Breast epithelium (tissue), 4 donors: ENCODE measurements around the gene PTPN7. TPM values are rescaled to one million over a fixed set of nuclear protein-coding genes. Genes with fewer than 3 reads are reported as not detected.
A peak's percentile ranks its signal among the peaks of the same experiment; 100 is the strongest.

Source experiments
- DNase-seq, 2 donors: peaks; one replicate each; pipeline ENCODE4 v3.0.0-alpha.2; 2019; ENCODE audit warnings: low spot score in 2 of 2
- H3K27ac ChIP-seq, 2 donors: fragments of 200-600 bp; sonication (generic) in 1 of 2; one replicate each; pipeline ENCODE4 v1.5.1; 2016 to 2019; ENCODE audit warnings: mild to moderate bottlenecking in 1 of 2
- H3K27me3 ChIP-seq, 2 donors: fragments of 200-600 bp; sonication (generic) in 1 of 2; one replicate each; pipeline versions ENCODE4 v1.5.1 to v1.6.0; 2017 to 2019; ENCODE audit warnings: control low read depth in 1 of 2, mild to moderate bottlenecking in 1 of 2
- H3K36me3 ChIP-seq: fragments of 200-600 bp; one replicate; pipeline ENCODE4 v1.5.1; 2019
- H3K4me1 ChIP-seq, 2 donors: fragments of 200-600 bp; sonication (generic); one replicate each; pipeline ENCODE4 v1.5.1; 2016 to 2019; ENCODE audit warnings: control low read depth in 1 of 2
- H3K4me3 ChIP-seq, 3 donors: fragments of 200-600 bp; sonication (generic); 1 replicate in 2 of 3; 2 replicates in 1 of 3; pipeline ENCODE4 v1.5.1; 2016 to 2019; ENCODE audit warnings: mild to moderate bottlenecking in 3 of 3, moderate library complexity in 2 of 3
- H3K9me3 ChIP-seq, 2 donors: fragments of 200-600 bp; sonication (generic) in 1 of 2; one replicate each; pipeline ENCODE4 v1.5.1; 2016 to 2019; ENCODE audit warnings: control low read depth in 1 of 2
- POLR2A ChIP-seq: fragments of 450-650 bp; IDR thresholded peaks from one replicate; pipeline ENCODE4 v1.6.1; 2016; ENCODE audit warnings: antibody characterized with exemption, mild to moderate bottlenecking, moderate library complexity
- POLR2AphosphoS5 ChIP-seq, 3 donors: sonication (generic); formaldehyde crosslinking; IDR thresholded peaks; one replicate each; pipeline ENCODE4 v1.6.1; 2017; ENCODE audit warnings: antibody characterized with exemption in 3 of 3
- intact Hi-C: fragments of 100-400 bp; cut with DNase I; formaldehyde crosslinking; loops from one replicate; pipeline ENCODE4 v1.15.1; 2023; ENCODE audit warnings: low total_unique reads
- total RNA-seq, 3 donors: library from RNA; depleted of rRNA; stranded (reverse); fragments of >200 nt; gene quantifications; one replicate each; pipeline ENCODE4 v1.1.0, GENCODE V29; 2016
- TF ChIP-seq, protein P1 (sequence below), 3 donors: fragments of 450-650 bp; IDR thresholded peaks; one replicate each; pipeline ENCODE4 v1.5.1; 2016 to 2017; ENCODE audit warnings: antibody characterized with exemption in 3 of 3, mild to moderate bottlenecking in 3 of 3, moderate library complexity in 3 of 3

Gene PTPN7
- total RNA-seq, 3 donors from 2014 or later, result 1.4 to 4.2 (median 2.9) TPM

DNA sequence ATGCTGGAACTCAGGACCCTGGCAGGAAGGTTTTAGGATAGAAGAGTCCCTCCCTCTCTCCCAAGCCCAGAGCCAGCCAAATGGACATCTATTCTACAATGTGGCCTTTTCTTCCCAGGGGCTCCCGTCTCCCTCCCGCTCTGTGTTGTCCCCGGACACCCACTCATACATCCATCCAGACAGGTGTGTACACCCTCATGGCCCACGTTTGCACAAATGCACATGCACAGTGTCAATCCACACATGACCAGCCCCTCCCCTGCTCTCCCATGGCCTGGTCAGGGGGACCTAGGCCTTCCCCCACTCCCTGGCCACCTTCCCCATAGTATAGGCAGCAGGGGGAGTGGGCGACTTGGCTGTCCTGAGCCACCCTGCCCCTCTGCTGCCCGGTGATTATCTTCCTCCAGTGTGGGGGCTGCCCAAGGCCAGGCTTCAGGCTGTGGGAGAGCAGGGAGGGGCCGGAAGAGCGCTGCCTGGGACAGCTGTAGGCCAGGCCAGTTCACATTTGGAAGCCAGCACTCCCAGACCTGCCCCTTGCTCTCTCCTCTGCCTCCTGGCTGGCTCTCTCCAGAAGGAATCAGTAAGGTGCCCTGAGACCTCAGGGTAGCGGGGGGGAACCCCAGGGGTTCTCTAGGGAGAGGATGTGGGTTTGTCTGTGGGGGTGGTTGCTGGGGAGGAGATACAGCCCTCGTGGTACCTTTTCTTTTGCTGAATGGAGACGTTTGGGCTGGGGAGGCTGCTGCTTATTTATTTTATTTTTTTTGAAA lies 4.1 kb upstream of the PTPN7 start:
- Histone ChIP-seq H3K27me3 (no peaks in the 10 kb centered on the region), H3K9me3 (no peaks in the 10 kb centered on the region), H3K4me3 (no peak overlapping the region), H3K27ac (peak overlapping the region in 1 of 2 donors; percentile 55), H3K36me3 (no peaks in the 10 kb centered on the region), H3K4me1 (no peaks in the 10 kb centered on the region)
- intact Hi-C loops, result no loop called here
- DNase-seq, result no peak
- TF ChIP-seq, protein P1, sequence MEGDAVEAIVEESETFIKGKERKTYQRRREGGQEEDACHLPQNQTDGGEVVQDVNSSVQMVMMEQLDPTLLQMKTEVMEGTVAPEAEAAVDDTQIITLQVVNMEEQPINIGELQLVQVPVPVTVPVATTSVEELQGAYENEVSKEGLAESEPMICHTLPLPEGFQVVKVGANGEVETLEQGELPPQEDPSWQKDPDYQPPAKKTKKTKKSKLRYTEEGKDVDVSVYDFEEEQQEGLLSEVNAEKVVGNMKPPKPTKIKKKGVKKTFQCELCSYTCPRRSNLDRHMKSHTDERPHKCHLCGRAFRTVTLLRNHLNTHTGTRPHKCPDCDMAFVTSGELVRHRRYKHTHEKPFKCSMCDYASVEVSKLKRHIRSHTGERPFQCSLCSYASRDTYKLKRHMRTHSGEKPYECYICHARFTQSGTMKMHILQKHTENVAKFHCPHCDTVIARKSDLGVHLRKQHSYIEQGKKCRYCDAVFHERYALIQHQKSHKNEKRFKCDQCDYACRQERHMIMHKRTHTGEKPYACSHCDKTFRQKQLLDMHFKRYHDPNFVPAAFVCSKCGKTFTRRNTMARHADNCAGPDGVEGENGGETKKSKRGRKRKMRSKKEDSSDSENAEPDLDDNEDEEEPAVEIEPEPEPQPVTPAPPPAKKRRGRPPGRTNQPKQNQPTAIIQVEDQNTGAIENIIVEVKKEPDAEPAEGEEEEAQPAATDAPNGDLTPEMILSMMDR (IDR thresholded peaks at IDR 0.05), result no peak
- TF ChIP-seq POLR2A (no peak), POLR2AphosphoS5 (IDR thresholded peaks at IDR 0.05) (no peak)

DNA sequence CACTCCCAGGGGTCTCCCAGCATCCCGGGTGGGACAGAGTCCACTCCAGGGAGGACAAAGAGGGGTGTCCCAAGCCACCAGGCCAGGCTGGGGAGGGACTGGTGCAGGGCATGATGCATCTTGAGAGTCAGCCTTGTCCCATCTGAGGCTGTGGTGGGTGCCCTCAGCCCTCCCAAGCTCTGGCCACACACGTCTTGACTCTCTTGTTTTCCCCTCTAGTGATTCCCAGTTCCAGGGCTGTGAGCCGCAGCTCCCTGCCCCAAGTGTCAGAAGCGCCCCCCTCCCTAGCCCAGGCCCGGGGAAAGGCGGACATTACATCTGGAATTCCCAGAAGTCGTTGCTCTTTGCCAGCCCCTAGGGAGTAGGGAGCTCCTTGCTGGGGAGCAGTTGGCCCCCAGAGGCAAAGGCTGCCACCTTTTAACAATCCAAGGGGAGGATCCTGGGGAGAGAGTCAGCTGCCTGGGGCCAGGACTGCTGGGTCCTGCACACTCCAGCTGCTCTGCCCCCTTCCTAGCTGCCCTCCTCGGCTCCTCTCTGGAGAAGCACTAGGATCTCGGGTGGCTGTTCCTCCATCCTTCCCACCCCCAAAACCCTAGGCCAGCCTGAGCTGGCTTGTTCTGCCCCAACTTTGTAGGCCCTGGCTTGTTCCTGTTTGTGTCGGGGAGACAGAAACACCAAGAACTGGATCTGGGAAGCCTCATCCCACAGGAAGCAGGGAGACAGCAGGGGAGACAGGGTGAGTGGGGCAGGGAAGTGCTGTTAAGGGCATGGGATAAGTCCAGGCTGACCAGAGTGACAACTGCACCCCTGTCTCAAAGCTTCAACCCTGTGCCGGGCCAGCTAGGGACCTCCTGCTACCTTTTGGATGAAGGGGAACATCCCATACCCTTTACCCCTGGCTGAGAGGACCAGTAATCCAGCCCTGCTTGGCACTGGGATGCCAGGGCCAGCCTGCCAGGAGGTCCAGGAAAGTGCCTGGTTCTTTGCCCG lies 3.2 kb upstream of the PTPN7 start:
- Histone ChIP-seq H3K4me3 (no peak overlapping the region), H3K27ac (peak overlapping the region; percentile 21 to 55), H3K9me3 (no peaks in the 10 kb centered on the region), H3K4me1 (no peaks in the 10 kb centered on the region), H3K27me3 (no peaks in the 10 kb centered on the region), H3K36me3 (no peaks in the 10 kb centered on the region)
- no peak for DNase-seq
- intact Hi-C loops, result no loop called here
- no peak for TF ChIP-seq POLR2A
- no peak for TF ChIP-seq POLR2AphosphoS5 (IDR thresholded peaks at IDR 0.05)
- TF ChIP-seq, protein P1 (IDR thresholded peaks at IDR 0.05), result no peak

- no peaks in the 10 kb centered on the region for H3K27me3 ChIP-seq
- intact Hi-C loops, result no loop called here
- H3K27ac ChIP-seq, result peak overlapping the region in 1 of 2 donors; percentile 55
- no peaks in the 10 kb centered on the region for H3K9me3 ChIP-seq
- no peak for DNase-seq
- H3K4me3 ChIP-seq, result no peak overlapping the region
- H3K4me1 ChIP-seq, result no peaks in the 10 kb centered on the region
- TF ChIP-seq POLR2A, result no peak
- TF ChIP-seq POLR2AphosphoS5 (IDR thresholded peaks at IDR 0.05), result no peak
- TF ChIP-seq, protein P1 (IDR thresholded peaks at IDR 0.05), result no peak
- no peaks in the 10 kb centered on the region for H3K36me3 ChIP-seq
Observed at GRCh38 chr1:202162418-202163280, 2.2 kb upstream of the PTPN7 start.

GRCh38 chr1:202162047-202162417 lies 1.6 kb upstream of the PTPN7 start:
- Histone ChIP-seq H3K27ac (peak overlapping the region in 1 of 2 donors; percentile 55), H3K27me3 (no peaks in the 10 kb centered on the region), H3K36me3 (no peaks in the 10 kb centered on the region), H3K4me3 (no peak overlapping the region), H3K9me3 (no peaks in the 10 kb centered on the region), H3K4me1 (no peaks in the 10 kb centered on the region)
- no peak for DNase-seq
- intact Hi-C loops, result no loop called here
- TF ChIP-seq, protein P1 (IDR thresholded peaks at IDR 0.05), result no peak
- TF ChIP-seq POLR2AphosphoS5 (IDR thresholded peaks at IDR 0.05), result no peak
- no peak for TF ChIP-seq POLR2A
